Trophoblast cell (in vitro differentiated cells and primary cell): ENCODE measurements around the gene GET4.

Experiments used
- DNase-seq, 2 donors: peaks; one replicate each; pipeline ENCODE4 v3.0.0-alpha.2; 2016
- H2AFZ ChIP-seq: 2 replicates; pipeline ENCODE4 v1.6.1; 2013; ENCODE audit warnings: low read length, moderate library complexity, mild to moderate bottlenecking; ENCODE audit not compliant: insufficient read depth, poor library complexity
- H2AK5ac ChIP-seq: 2 replicates; pipeline ENCODE4 v1.6.1; 2013; ENCODE audit warnings: mild to moderate bottlenecking, low read length
- H2BK120ac ChIP-seq: 2 replicates; pipeline ENCODE4 v1.6.1; 2013; ENCODE audit warnings: low read length, mild to moderate bottlenecking, moderate library complexity; ENCODE audit not compliant: insufficient read depth, poor library complexity
- H2BK12ac ChIP-seq: 2 replicates; pipeline ENCODE4 v1.6.1; 2013; ENCODE audit warnings: mild to moderate bottlenecking, low read length, moderate library complexity
- H2BK5ac ChIP-seq: 2 replicates; pipeline ENCODE4 v1.6.1; 2013; ENCODE audit warnings: low read length, low read depth, moderate library complexity, mild to moderate bottlenecking; ENCODE audit not compliant: poor library complexity
- H3K14ac ChIP-seq: 2 replicates; pipeline ENCODE4 v1.6.1; 2013; ENCODE audit warnings: mild to moderate bottlenecking, low read length
- H3K18ac ChIP-seq: 2 replicates; pipeline ENCODE4 v1.6.1; 2013; ENCODE audit warnings: mild to moderate bottlenecking, low read length
- H3K23ac ChIP-seq: 2 replicates; pipeline ENCODE4 v1.6.1; 2013; ENCODE audit warnings: low read length
- H3K27ac ChIP-seq: 2 replicates; pipeline ENCODE4 v1.5.1; 2013; ENCODE audit warnings: low read depth, mild to moderate bottlenecking, inconsistent platforms, low read length, moderate library complexity
- H3K27me3 ChIP-seq: 2 replicates; pipeline ENCODE4 v1.6.1; 2013; ENCODE audit warnings: inconsistent platforms, mild to moderate bottlenecking, low read length, moderate library complexity; ENCODE audit not compliant: insufficient read depth
- H3K36me3 ChIP-seq, 2 experiments: 1 replicate in 1 of 2; 2 replicates in 1 of 2; pipeline ENCODE4 v1.6.1; 2013; ENCODE audit warnings: low read length in 2 of 2, mild to moderate bottlenecking in 2 of 2, moderate library complexity in 1 of 2; ENCODE audit not compliant: insufficient read depth in 2 of 2, control insufficient read depth in 1 of 2
- H3K4ac ChIP-seq: 2 replicates; pipeline ENCODE4 v1.6.1; 2013; ENCODE audit warnings: low read depth, mild to moderate bottlenecking, low read length, moderate library complexity
- H3K4me1 ChIP-seq, 2 experiments: 1 replicate in 1 of 2; 2 replicates in 1 of 2; pipeline ENCODE4 v1.6.1; 2013; ENCODE audit warnings: low read length in 2 of 2, mild to moderate bottlenecking in 2 of 2, moderate library complexity in 1 of 2; ENCODE audit not compliant: insufficient read depth in 2 of 2, control insufficient read depth in 1 of 2
- H3K4me2 ChIP-seq: 2 replicates; pipeline ENCODE4 v1.6.1; 2013; ENCODE audit warnings: inconsistent platforms, mild to moderate bottlenecking, low read length, moderate library complexity
- H3K4me3 ChIP-seq: 2 replicates; pipeline ENCODE4 v1.5.1; 2013; ENCODE audit warnings: mild to moderate bottlenecking, low read depth, low read length, inconsistent platforms
- H3K79me1 ChIP-seq: one replicate; pipeline ENCODE4 v1.6.1; 2013; ENCODE audit warnings: low read length
- H3K79me2 ChIP-seq: 2 replicates; pipeline ENCODE4 v1.6.1; 2013; ENCODE audit warnings: low read length, mild to moderate bottlenecking; ENCODE audit not compliant: control insufficient read depth, insufficient read depth, poor library complexity
- H3K9ac ChIP-seq: 2 replicates; pipeline ENCODE4 v1.6.1; 2013; ENCODE audit warnings: mild to moderate bottlenecking, low read length
- H3K9me3 ChIP-seq: 2 replicates; pipeline ENCODE4 v1.6.1; 2013; ENCODE audit warnings: low read depth, mild to moderate bottlenecking, control low read depth, inconsistent platforms, low read length; ENCODE audit not compliant: insufficient read depth
- H4K12ac ChIP-seq: 2 replicates; pipeline ENCODE4 v1.6.1; 2013; ENCODE audit warnings: low read depth, mild to moderate bottlenecking, low read length, moderate library complexity
- H4K8ac ChIP-seq: 2 replicates; pipeline ENCODE4 v1.6.1; 2013; ENCODE audit warnings: low read depth, mild to moderate bottlenecking, low read length, moderate library complexity
- H4K91ac ChIP-seq: one replicate; pipeline ENCODE4 v1.6.1; 2013; ENCODE audit warnings: low read depth, mild to moderate bottlenecking, low read length, moderate library complexity
- WGBS: extraction: QIAGEN DNeasy Blood & Tissue Kit; methylation state at CpG from one replicate; pipeline ENCODE4 v1.1.7; 2013; ENCODE audit warnings: missing lambda C conversion rate; ENCODE audit not compliant: insufficient read length, insufficient coverage; ENCODE audit errors: extremely low coverage; 5-methylcytosine and 5-hydroxymethylcytosine counted together

Gene GET4

DNA sequence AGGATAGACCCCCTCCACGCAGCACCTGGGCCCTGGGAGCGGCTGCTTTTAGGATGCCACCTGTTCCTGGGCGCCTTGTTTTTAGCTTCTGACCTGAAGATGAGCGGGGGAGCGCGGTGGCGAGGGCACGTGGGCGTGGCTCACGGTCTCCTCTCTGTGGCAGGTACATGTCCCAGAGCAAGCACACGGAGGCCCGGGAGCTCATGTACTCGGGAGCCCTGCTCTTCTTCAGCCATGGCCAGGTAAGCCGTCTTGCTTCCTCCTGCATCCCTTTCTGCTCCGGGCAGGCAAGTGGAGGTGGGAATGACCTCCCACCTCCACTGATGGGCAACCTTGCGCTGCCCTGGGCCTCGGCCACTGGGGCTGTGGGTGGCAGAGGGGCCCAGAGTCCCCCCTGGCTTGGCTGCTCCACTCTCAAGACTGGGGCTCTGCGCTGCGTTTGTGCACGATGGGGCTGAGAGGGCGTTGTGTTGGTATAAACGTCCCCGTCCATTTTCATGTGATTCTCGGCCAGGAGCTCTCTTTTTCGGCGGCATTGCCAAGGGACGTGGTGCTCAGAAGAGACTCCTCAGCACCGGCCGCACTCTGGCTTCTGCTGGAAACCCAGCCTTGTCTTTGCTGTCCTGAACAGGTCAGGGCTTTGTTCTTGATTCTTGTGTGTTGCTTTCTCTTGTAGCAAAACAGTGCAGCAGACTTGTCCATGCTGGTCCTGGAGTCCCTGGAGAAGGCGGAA lies 9.7 kb downstream of the GET4 start:
- no peak overlapping the region for H4K12ac ChIP-seq
- no peak overlapping the region for H2BK120ac ChIP-seq
- H3K4ac ChIP-seq: peak overlapping the region; percentile 94
- H3K9ac ChIP-seq: no peak overlapping the region
- WGBS: no CpG with 5 or more reads among the region's 30 CpGs
- H2BK5ac ChIP-seq: no peak overlapping the region
- no peaks in the 10 kb centered on the region for H3K9me3 ChIP-seq
- H3K27ac ChIP-seq: no peak overlapping the region
- no peak overlapping the region for H2BK12ac ChIP-seq
- H3K14ac ChIP-seq: no peak overlapping the region
- no peak overlapping the region for H4K91ac ChIP-seq
- H3K4me1 ChIP-seq: peaks cover 7 to 14% of the 10 kb centered on the region in 2 experiments
- no peak overlapping the region for H2AK5ac ChIP-seq
- no peaks in the 10 kb centered on the region for H3K79me1 ChIP-seq
- no peak overlapping the region for H2AFZ ChIP-seq
- H3K18ac ChIP-seq: no peak overlapping the region
- H3K27me3 ChIP-seq: no peaks in the 10 kb centered on the region
- no peak overlapping the region for H4K8ac ChIP-seq
- no peak for DNase-seq
- H3K23ac ChIP-seq: no peak overlapping the region
- no peak overlapping the region for H3K4me2 ChIP-seq
- peaks cover 37% of the 10 kb centered on the region for H3K79me2 ChIP-seq
- H3K4me3 ChIP-seq: no peak overlapping the region
- H3K36me3 ChIP-seq: peaks cover 54 to 58% of the 10 kb centered on the region in 2 experiments

DNA sequence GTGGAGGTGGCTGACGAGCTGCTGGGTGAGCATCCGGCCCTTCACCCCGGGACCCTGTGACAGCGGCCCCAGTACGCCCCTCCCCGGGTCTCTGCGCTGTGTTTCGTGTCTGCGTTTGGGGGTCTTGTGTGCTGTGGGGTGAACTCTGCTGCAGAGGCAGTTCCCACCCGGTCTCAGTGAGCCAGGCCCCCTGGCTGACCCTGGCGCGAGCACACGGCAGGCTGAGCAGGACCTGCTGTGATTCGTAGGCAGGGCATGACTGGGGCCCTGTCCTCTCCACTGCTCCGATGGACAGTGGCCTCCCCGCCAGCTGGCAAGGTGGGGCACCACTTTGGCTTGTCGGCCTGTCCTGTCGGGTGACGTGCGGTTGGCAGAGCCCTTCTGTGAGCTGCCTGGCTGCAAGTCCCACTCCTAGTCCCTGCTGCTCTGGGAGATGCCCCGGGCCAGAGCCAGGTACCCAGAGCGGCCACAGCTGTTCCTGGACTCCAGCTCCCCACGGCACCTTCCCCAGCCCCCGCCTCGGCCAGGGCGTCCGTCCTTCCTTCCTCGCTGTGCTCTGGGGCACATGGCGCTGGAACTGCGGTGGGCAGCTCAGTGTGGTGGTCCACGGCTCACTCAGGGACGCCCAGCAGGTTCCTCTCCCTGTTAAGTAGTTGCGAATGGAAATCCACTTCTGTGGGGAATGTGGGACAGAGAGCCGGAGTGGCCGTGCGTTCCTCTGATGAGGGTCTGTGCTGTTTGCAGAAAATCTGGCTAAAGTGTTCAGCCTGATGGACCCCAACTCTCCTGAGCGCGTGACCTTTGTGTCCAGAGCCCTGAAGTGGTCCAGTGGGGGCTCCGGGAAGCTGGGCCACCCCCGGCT lies 10.5 kb downstream of the GET4 start:
- H2BK5ac ChIP-seq: no peak overlapping the region
- no peak overlapping the region for H4K91ac ChIP-seq
- WGBS: no CpG with 5 or more reads among the region's 40 CpGs
- H3K36me3 ChIP-seq: peaks cover 62 to 66% of the 10 kb centered on the region in 2 experiments
- H3K14ac ChIP-seq: no peak overlapping the region
- DNase-seq: no peak
- no peak overlapping the region for H2AK5ac ChIP-seq
- H3K4me2 ChIP-seq: no peak overlapping the region
- H3K27me3 ChIP-seq: no peaks in the 10 kb centered on the region
- H4K8ac ChIP-seq: no peak overlapping the region
- H3K23ac ChIP-seq: no peak overlapping the region
- H3K4ac ChIP-seq: peak overlapping the region; percentile 94
- no peaks in the 10 kb centered on the region for H3K79me1 ChIP-seq
- H3K18ac ChIP-seq: no peak overlapping the region
- no peak overlapping the region for H2BK12ac ChIP-seq
- no peak overlapping the region for H3K4me3 ChIP-seq
- no peak overlapping the region for H2BK120ac ChIP-seq
- no peak overlapping the region for H3K27ac ChIP-seq
- no peaks in the 10 kb centered on the region for H3K9me3 ChIP-seq
- H3K9ac ChIP-seq: no peak overlapping the region
- H3K79me2 ChIP-seq: peaks cover 34% of the 10 kb centered on the region
- no peak overlapping the region for H4K12ac ChIP-seq
- H2AFZ ChIP-seq: no peak overlapping the region
- peaks cover 7 to 14% of the 10 kb centered on the region in 2 experiments for H3K4me1 ChIP-seq

DNA sequence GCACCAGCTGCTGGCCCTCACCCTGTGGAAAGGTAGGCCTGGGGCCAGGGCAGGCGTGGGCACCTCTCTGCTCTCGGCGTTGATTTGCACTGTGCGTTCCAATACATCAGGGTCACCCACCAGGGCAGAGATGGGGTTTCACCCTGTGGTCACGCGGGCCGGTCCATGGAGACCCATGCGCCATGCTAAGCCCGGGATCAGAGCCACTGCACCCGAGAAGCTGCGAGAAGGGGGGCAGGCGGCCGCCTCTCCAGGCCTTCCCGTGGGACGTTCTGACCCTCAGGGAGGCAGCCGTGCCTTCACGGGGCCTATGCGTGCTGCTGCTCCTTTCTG lies 11.1 kb downstream of the GET4 start:
- Histone ChIP-seq H3K27me3 (no peaks in the 10 kb centered on the region), H3K9me3 (no peaks in the 10 kb centered on the region)

DNA sequence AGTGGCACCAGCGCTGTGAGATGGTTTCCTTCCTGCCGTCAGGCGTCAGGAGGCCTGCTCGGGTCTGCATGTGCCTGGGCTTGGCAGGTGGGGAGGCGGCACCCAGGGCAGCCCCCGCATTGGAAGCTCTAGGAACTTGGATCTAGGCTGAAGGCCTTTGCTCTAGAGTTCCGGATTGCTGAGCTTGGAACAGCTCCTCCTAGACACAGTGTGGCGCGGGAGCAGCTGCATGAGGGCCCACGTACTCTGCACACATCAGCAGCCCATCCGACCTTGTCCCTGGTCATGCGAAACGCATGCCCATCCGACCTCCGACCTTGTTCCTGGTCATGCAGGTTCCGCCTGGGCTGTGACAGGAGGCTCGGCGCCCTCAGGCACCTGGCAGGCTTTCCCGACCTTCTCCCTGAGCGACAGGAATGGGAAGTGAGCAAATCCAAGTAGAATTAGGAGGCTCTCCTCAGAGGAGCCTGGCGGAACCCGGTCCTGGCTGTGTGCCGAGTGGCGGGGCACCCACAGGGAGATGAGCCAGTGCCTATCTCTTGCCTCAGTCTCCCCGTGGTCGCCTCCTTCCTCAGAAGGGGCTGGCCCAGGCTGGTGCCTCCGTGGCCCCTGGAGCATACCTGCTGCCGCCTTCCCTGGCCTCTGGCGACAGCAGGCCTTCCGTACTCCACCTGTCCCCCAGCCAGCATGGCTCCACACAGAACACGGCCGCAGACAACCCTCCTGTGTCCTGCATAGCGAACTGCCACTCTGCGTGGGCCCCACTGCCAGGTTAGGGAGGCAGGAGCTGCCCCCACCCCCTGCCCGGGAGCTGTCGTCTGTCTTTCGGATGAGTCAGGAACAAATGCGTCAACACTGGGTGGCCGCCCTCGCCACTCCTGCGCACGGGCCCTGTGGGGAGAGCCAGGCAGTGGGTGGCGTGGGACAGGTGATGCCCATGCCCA lies 12.0 kb downstream of the GET4 start:
- H2AK5ac ChIP-seq: no peak overlapping the region
- H3K9ac ChIP-seq: no peak overlapping the region
- H3K23ac ChIP-seq: no peak overlapping the region
- no peak overlapping the region for H4K91ac ChIP-seq
- H2BK120ac ChIP-seq: no peak overlapping the region
- H3K27me3 ChIP-seq: no peaks in the 10 kb centered on the region
- no peak overlapping the region for H4K12ac ChIP-seq
- no peak overlapping the region for H2BK12ac ChIP-seq
- peaks cover 7 to 14% of the 10 kb centered on the region in 2 experiments for H3K4me1 ChIP-seq
- H3K4ac ChIP-seq: no peak overlapping the region
- H3K18ac ChIP-seq: peak overlapping the region; percentile 18
- H3K79me2 ChIP-seq: peaks cover 23% of the 10 kb centered on the region
- H3K14ac ChIP-seq: no peak overlapping the region
- H3K79me1 ChIP-seq: no peaks in the 10 kb centered on the region
- no CpG with 5 or more reads among the region's 43 CpGs for WGBS
- peak; percentile 46 to 66 for DNase-seq
- no peak overlapping the region for H3K4me2 ChIP-seq
- H4K8ac ChIP-seq: no peak overlapping the region
- H2AFZ ChIP-seq: no peak overlapping the region
- H3K36me3 ChIP-seq: peaks cover 77% of the 10 kb centered on the region in 2 experiments
- no peak overlapping the region for H3K4me3 ChIP-seq
- H2BK5ac ChIP-seq: no peak overlapping the region
- H3K9me3 ChIP-seq: no peaks in the 10 kb centered on the region
- no peak overlapping the region for H3K27ac ChIP-seq

More for the DNA sequence above, 11.1 kb downstream of the GET4 start:
- H2AK5ac ChIP-seq: no peak overlapping the region
- H3K14ac ChIP-seq: no peak overlapping the region
- H4K8ac ChIP-seq: no peak overlapping the region
- H3K27ac ChIP-seq: no peak overlapping the region
- H3K4ac ChIP-seq: peak overlapping the region; percentile 50
- H2BK5ac ChIP-seq: no peak overlapping the region
- H2BK12ac ChIP-seq: no peak overlapping the region
- H3K4me1 ChIP-seq: peaks cover 7 to 14% of the 10 kb centered on the region in 2 experiments
- H3K79me1 ChIP-seq: no peaks in the 10 kb centered on the region
- no peak overlapping the region for H2AFZ ChIP-seq
- WGBS: no CpG with 5 or more reads among the region's 18 CpGs
- H4K91ac ChIP-seq: no peak overlapping the region
- H3K18ac ChIP-seq: no peak overlapping the region
- H2BK120ac ChIP-seq: no peak overlapping the region
- no peak overlapping the region for H3K9ac ChIP-seq
- H3K36me3 ChIP-seq: peaks cover 68 to 72% of the 10 kb centered on the region in 2 experiments
- no peak overlapping the region for H3K23ac ChIP-seq
- H3K4me2 ChIP-seq: no peak overlapping the region
- peaks cover 29% of the 10 kb centered on the region for H3K79me2 ChIP-seq
- H3K4me3 ChIP-seq: no peak overlapping the region
- no peak for DNase-seq
- H4K12ac ChIP-seq: no peak overlapping the region
